Hematopoietic multipotent progenitor cell (in vitro differentiated cells): ENCODE results near the gene GTF2B. TPM values are rescaled to one million over a fixed set of nuclear protein-coding genes. Genes with fewer than 3 reads are reported as not detected.

Experiments
- small RNA-seq: library from RNA; depleted of rRNA; stranded (forward); fragments of <200 nt; gene quantifications from one replicate; pipeline ENCODE3, GENCODE V24; 2012
- total RNA-seq: library from RNA; depleted of rRNA; stranded (reverse); fragments of >200 nt; gene quantifications from one replicate; pipeline ENCODE4 v1.2.3, GENCODE V29; 2012

Gene GTF2B
- total RNA-seq, 1 donor = 23.4 TPM

Small RNA genes lying within 50 kb of the gene (small RNA-seq; reads per million reads assigned to genes)
- not detected for gene RNU6-125P

Other genes with a start within 250 kb of the GTF2B start
- 11.0 TPM for gene PKN2, start 207.3 kb downstream of the GTF2B start, total RNA-seq
- 11.3 TPM for gene KYAT3, start 101.1 kb upstream of the GTF2B start, total RNA-seq
- 8.6 TPM for gene RBMXL1, start 101.1 kb upstream of the GTF2B start, total RNA-seq
- gene GBP3, start 131.3 kb upstream of the GTF2B start, total RNA-seq = 21.8 TPM
- 15.9 TPM for gene GBP1, start 173.6 kb upstream of the GTF2B start, total RNA-seq
- 88.9 TPM for gene GBP2, start 234.5 kb upstream of the GTF2B start, total RNA-seq